GM12864 (cell line): ENCODE results near the gene PUM2.

Experiments used
- DNase-seq: peaks from one replicate; pipeline ENCODE4 v3.0.0-alpha.2; 2011; ENCODE audit warnings: low read depth
- H3K4me3 ChIP-seq: 2 replicates; pipeline ENCODE4 v1.5.1; 2011; ENCODE audit warnings: mild to moderate bottlenecking, low read depth, low read length, control low read depth
- CTCF ChIP-seq: IDR thresholded peaks from 2 replicates; pipeline ENCODE4 v1.5.1; 2011; ENCODE audit warnings: low read depth, mild to moderate bottlenecking, moderate library complexity, low read length, control low read depth, inconsistent platforms; ENCODE audit errors: missing control alignments

PUM2 gene

GRCh38 chr2:20350753-20351554 lies at the start of gene PUM2:
Gene PUM2, minus strand, starts transcription at chr2:20350844. Its CDS starts 23,484 bp downstream, at chr2:20327360.
- DNase-seq = peak; percentile 92
- H3K4me3 ChIP-seq = peak within 1 kb of the TSS; percentile 97
- TF ChIP-seq CTCF = no peak

- H3K4me3 ChIP-seq = no peak overlapping the region
- DNase-seq = no peak
Measured at GRCh38 chr2:20400306-20400705, 49.7 kb upstream of the PUM2 start.

DNA sequence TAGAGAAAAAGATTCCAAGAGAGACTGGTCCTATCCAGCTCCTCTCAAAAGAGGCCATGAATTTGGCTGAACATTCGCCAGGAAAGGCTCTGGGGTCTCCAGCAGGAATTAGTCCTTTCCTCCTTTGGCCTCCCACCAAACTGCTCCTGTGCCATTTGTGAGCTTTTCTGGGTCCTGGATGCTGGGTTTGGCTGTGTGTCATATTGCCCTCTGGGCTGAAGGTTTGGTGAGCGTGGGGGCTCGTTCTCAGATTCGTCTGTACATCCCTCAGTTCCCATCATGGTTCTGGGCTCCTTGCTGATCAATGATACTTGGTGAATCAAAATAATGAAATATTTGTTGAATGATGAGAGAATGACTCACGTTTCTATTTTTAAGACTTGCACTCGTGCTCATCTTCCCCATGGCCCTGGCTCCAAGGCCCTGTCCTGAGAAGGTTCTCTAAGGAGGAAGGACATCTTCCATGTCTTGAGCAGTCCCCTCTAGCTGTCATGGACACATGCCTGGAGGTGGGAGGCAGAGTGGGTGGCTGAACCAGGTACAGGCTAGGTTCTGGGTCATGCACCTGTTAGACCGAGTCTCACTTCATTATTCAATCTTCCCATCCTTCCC lies 48.4 kb upstream of the PUM2 start:
- DNase-seq = no peak
- H3K4me3 ChIP-seq = no peak overlapping the region
- TF ChIP-seq CTCF = no peak

More at GRCh38 chr2:20400306-20400705, 49.7 kb upstream of the PUM2 start:
- no peak for TF ChIP-seq CTCF

DNA sequence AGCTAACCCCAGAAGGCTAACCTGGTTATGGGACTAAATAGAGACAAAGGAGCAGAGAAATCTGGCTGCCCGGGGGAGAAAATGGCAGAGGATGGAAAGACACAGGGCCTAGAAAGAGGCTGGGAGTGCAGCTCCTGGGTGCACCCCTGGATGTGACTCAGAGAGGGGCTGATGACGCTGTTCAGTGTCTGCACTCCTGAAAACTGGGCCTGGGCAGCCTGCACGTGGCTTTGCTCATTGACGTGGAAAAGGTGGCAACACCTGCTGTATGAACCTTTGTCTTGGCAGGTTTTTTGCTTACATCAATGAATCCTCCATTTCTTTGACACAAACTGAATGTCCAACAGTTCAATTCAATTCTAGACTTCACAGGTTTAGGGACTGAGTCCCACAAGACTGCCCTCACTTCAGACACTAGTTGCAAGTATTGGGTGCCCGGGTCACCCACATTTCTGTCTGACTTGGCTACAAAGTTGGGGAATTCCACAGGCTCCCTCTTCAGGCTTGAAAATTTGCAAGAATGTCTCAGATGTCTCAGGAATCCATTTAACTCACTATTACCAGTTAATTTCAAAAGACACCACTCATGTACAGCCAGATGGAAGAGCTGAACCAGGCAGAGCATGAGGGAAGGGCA lies 47.3 kb upstream of the PUM2 start:
- H3K4me3 ChIP-seq = no peak overlapping the region
- no peak for TF ChIP-seq CTCF
- no peak for DNase-seq

- no peak for TF ChIP-seq CTCF
- DNase-seq = no peak
- H3K4me3 ChIP-seq = no peak overlapping the region
Measured at GRCh38 chr2:20396356-20397000, 45.8 kb upstream of the PUM2 start.

GRCh38 chr2:20393986-20394385 lies 43.3 kb upstream of the PUM2 start:
- TF ChIP-seq CTCF = no peak
- DNase-seq = no peak
- no peak overlapping the region for H3K4me3 ChIP-seq
